ENCODE data around the gene C12orf54.
"Not testable (repeated sequence)": the region's sequence is repeated elsewhere in the genome, so short reads cannot be mapped to it uniquely, and the experiment has no call there.

The C12orf54 gene

DNA sequence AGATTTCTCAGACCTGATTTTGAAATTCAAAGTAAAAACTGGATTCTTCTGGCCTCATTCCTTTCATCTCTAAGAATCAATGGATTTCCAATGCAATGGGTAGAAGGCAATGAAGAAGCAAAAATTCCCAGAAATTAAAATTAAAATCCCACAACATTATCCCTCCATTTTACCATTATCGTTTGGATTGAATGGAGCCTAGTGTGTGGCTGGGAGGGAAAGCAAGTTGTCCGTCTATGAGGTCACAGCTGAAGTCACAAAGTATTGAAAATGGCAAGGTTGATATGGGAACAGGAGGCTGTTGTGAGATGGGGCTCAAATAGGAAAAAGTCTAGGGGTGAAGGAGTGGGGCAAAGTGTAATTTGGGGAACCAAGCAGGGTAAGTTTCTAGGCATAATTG lies at the start of gene C12orf54:
Gene C12orf54, plus strand, starts transcription at position 301 of the 400 bp plus-strand sequence. CDS start 799 bp downstream, outside the sequence.
- DNase-seq (ENCODE audit: low spot score): no peak

DNA sequence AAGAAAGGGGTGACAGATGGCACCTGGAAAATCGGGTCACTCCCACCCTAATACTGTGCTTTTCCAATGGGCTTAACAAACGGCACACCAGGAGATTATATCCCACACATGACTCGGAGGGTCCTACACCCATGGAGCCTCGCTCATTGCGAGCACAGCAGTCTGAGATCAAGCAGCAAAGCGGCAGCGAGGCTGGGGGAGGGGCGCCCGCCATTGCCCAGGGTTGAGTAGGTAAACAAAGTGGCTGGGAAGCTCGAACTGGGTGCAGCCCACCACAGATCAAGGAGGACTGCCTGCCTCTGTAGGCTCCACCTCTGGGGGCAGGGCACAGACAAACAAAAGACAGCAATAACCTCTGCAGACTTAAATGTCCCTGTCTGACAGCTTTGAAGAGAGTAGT lies 48.3 kb upstream of the C12orf54 start:
- not testable (repeated sequence) for DNase-seq (ENCODE audit: low spot score)

DNA sequence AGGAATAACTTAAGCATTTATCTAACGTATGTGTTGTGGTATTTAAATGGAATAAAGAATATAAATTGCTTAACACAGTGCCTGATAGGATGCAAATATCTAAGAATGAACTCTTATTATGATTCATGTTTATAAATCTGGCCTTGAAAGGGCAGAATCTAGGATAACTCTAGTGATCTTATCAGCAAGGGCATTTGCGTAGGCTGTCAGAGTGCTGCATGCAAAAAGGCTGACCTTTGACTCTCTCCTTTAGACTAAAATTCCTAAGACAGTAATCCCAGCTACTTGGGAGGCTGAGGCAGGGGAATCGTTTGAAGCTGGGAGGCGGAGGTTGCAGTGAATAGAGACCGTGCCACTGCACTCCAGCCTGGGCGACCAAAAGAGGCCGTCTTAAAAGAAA lies 41.2 kb upstream of the C12orf54 start:
- no peak for DNase-seq (ENCODE audit: low spot score)

DNA sequence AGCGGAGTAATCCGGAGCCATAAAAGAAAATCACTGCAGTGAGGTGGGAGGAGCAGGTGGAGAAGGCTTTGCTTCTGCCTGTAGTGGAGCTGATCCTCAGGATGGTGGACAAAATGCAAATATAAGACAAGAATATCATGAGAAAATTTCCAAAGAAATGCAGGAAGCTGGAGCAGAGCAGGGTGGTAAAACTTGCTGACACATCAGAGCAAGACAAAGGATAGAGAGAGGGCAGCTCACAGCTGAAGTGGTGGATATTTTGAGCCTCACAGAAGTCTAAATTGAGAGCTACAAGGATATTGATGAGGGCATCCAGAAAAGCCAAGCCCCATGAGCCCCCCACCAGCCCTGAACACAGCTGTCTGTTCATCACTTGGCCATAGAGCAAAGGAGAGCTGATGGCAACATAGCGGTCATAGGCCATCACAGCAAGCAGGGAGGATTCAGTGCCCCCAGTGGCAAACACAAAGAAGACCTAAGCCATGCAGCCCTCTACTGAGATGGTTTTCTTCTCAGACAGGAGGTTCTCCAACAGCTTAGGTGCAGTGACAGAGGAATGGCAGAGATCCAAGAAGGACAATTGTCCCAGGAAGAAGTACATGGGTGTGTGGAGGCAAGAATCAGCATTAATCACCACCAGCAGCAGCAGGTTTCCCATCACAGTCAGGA lies 40.0 kb upstream of the C12orf54 start:
- DNase-seq (ENCODE audit: low spot score): no peak

DNA sequence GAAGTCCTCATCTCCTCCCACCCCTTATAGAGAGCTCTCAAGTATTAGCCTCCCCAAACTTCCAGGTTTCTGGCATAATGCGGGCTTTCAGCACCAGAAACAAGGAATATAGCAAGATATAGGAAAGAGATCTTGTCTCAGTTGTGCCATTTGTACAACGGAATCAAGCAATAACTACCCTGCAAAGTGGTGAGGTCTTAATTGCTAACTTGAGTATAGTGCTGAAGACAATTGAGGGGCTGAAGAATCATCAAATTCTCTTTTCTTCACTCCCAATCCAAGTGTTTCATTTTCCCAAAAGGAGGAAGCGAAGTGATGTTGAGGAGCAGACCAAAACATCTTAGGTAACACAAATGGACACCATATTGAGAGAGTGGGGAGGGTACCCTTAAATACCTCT lies 36.8 kb upstream of the C12orf54 start:
- no peak for DNase-seq (ENCODE audit: low spot score)

DNA sequence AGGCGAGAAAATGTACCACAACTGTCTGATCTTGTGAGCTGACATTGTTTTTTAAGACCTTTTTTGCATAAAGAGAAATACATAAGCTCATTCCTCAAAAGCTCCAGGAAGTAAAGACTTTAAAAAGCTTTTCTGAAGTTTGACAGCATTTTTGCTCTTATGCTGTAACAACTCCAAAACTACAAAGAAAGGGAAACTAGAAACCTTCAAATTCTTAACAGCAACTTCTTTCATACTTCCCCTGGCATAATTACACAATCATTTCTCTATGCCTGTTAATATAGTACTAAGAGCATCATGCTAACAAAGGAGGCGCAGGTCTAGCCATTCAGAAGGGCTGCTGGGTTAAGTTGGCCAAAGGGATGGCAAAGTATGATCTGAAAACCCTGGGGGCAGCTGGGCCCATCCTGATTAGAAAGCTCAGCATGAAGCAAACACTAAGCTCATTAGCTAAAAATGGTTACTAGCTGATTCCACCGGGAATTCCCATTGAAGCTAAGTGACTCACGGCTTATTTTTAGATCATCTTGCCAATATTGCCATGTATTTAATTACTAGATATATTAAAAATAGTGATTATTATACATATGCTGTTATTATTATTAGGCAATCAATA lies 36.0 kb upstream of the C12orf54 start:
- DNase-seq (ENCODE audit: low spot score): no peak

DNA sequence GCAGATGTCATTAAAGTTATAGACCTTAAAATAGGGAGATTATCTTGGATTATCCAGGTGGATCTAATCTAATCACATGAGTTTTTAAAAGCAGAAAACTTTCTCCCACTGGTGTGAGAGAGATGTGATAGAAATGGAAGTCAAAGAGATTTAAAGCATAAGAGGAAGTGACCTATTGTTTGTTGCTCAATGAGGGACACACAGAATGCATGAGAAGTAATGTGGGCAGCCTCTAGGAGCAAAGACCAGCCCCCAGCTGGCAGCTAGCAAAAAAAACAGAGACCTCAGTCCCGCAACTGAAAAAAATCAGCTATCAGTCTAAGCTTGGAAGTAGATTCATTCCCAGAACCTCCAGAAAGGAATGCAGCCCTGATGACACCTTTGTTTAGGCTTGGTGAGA lies 34.5 kb upstream of the C12orf54 start:
- no peak for DNase-seq (ENCODE audit: low spot score)

DNA sequence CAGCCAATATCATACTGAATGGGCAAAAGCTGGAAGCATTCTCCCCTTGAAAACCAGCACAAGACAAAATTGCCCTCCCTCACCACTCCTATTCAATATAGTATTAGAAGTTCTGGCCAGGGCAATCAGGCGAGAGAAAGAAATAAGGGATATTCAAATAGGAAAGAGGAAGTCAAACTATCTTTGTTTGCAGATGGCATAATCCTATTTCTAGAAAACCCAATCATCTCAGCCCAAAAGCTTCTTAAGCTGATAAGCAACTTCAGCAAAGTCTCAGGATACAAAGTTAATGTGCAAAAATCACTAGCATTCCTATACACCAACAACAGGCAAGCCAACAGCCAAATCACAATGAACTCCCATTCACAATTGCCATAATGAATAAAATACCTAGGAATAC lies 30.9 kb upstream of the C12orf54 start:
- DNase-seq (ENCODE audit: low spot score): no peak

DNA sequence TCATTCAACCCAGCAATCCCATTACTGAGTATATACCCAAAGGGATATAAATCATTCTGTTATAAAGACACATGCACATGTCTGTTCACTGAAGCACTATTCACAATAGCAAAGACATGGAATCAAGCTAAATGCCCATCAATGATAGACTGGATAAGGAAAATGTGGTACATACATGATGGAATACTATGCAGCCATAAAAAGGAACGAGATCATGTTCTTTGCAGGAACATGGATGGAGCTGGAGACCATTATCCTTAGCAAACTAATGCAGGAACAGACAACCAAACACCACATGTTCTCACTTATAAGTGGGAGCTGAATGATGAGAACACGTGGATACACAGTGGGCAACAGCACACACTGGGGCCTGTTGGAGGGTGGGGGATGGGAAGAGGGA lies 29.3 kb upstream of the C12orf54 start:
- DNase-seq (ENCODE audit: low spot score): not testable (repeated sequence)

DNA sequence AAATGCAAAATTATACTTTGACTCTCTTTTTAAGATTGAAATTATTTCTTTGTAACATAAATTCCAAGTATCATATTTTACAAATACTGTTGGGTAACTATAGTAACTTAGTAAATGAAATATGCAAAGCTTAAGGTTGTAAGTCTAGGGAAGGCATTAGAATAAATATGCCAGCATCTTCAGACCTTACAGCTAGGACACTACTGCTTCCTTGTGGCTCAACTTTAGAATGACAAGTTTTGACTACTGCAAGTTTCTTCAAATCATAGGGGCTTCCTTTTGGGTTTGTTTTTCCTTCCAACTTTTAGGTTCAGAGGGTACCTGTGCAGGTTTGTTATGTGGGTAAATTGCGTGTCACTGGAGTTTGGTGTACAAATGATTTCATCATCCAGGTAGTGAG lies 27.6 kb upstream of the C12orf54 start:
- DNase-seq (ENCODE audit: low spot score): no peak

DNA sequence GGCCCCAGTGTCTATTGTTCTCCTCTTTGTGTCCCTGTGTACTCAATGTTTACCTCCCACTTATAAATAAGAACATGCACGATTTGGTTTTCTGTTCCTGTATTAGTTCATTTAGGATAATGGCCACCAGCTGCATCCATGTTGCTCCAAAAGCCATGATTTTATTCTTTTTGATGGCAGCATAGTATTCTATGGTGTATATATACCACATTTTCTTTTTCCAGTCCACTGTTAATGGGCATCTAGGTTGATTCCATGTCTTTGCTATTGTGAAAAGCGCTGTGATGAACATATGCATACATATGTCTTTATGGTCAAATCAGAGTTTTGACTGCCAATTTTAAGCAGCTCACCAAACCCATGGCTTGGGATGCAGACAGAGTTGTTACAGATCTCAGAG lies 27.2 kb upstream of the C12orf54 start:
- no peak for DNase-seq (ENCODE audit: low spot score)

DNA sequence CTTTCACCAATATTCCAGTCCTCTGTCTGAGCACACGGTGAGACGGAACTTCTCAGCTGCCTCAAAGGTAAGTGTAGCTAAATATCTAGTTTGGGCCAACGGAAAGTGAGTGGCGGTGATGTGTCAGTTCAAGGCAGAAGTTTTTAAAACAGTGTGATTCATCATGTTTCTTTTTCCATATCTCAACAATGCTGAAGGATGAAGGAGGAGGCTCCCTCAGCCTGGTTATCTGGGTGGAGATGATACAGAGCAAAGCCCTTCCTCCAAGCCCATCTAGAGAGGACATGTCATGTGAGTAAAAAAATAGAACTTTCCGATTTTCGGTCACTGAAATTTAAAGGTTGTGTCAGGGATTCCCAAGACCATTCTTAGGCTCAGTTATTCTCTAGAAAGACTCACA lies 23.0 kb upstream of the C12orf54 start:
- DNase-seq (ENCODE audit: low spot score): no peak

DNA sequence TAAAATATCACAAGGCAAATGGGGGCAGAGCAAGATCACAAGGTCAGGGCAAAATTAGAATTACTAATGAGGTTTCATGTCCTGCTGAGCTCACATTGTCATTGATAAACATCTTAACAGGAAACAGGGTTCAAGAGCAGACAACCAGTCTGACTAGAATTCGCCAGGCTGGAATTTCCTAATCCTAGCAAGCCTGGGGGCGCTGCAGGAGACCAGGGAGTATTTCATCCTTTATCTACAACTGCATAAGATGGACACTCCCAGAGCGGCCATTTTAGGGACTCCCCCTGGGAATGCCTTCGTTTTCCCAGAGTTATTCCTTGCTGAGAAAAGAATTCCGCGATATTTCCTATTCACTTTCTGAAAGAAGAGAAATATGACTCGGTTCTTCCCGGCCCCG lies 13.3 kb upstream of the C12orf54 start:
- DNase-seq (ENCODE audit: low spot score): not testable (repeated sequence)

DNA sequence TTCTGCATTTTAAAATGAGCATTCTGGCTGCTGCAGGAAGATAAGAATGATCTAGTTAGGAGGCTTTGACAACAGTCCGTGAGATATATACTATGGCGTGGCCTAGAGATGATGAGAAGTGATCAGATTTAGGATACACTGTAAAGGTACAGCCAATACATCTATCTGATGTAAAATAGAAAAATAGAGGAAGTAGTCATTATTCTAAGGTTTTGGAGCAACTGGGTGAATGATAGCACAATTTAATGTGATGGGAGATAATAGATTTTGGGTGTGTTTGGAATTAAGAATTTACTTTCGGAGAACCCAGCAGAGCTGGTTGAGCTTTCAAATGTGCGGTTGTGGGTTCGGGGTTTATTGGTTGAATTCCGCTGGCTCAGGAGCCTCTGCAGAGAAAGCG lies 10.0 kb upstream of the C12orf54 start, which contains the start of gene ANP32D:
Gene ANP32D, plus strand, starts transcription at position 301 of the 400 bp plus-strand sequence. CDS start 106 bp downstream, outside the sequence.
- DNase-seq (ENCODE audit: low spot score): no peak

DNA sequence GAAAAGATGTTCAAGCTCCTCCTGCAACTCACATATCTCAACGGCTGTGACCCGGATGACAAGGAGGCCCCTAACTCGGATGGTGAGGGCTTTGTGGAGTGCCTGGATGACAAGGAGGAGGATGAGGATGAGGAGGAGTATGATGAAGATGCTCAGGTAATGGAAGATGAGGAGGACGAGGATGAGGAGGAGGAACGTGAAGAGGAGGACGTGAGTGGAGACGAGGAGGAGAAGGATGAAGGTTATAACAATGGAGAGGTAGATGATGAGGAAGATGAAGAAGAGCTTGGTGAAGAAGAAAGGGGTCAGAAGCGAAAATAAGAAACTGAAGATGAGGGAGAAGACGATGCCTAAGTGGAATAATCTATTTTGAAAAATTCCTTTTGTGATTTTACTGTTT lies 9.2 kb upstream of the C12orf54 start:
- no peak for DNase-seq (ENCODE audit: low spot score)

DNA sequence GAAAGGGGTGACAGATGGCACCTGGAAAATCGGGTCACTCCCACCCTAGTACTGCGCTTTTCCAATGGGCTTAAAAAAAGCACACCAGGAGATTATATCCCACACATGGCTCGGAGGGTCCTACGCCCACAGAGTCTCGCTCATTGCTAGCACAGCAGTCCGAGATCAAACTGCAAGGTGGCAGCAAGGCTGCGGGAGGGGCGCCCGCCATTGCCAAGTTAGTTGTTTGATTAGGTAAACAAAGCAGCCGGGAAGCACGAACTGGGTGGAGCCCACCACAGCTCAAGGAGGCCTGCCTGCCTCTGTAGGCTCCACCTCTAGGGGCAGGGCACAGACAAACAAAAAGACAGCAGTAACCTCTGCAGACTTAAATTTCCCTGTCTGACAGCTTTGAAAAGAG lies 7.8 kb upstream of the C12orf54 start:
- not testable (repeated sequence) for DNase-seq (ENCODE audit: low spot score)

DNA sequence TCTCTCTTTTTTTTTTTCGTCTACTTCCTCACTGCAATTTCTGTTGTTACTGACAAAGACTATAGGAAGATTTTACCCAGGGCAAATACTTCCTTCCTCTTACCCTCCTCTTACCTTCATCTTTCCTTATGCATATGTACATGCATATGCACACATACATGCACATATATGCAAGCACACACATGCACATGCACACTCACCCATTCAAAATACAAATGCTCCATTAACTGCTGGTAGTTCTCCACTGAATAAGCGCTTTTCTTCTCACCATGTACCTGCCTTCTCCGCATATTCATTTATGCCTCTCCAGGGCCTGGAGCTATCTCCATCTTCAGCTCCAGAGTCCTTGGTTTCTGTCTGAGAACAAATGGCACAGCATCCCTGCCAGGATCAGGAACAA lies 632 bp downstream of the C12orf54 start:
- no peak for DNase-seq (ENCODE audit: low spot score)

DNA sequence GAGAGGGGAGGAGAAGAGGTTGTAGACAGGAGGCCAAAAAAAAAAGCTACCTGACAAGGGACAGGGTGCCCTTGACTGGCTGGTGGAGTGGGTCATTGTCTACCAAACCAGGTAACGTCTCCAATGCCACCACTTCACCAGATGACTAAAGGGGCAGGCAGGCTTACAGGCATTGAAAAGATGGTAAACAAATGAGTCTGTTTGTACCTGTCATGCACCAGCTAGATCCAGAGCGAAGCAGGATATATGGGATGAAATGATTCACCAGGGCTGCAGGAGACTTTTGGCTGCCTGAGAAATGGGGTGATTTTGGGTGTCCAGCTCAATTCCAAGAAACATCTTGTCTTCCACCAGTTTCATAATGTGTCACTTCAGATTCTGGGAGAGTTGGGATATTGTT lies 4.0 kb downstream of the C12orf54 start:
- no peak for DNase-seq (ENCODE audit: low spot score)

DNA sequence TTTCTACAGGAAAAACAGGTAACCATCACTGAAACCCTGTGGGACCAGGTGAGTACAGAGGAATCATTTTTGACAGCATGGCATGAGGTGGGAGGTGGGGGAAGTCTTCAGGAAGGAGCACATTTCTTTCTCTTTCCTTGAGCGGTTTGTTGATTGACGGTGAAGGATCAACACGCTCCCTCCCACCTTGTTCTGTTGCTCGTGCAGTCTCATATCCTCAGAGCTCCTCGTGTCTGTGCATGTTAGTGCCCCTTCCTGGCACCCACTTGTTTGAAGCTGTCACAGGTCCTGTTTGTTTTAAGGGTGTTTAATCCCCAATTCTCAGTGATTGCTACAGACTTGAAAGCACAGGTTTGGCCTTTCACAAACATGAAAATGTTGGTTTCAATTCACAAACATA lies 4.4 kb downstream of the C12orf54 start:
- no peak for DNase-seq (ENCODE audit: low spot score)

DNA sequence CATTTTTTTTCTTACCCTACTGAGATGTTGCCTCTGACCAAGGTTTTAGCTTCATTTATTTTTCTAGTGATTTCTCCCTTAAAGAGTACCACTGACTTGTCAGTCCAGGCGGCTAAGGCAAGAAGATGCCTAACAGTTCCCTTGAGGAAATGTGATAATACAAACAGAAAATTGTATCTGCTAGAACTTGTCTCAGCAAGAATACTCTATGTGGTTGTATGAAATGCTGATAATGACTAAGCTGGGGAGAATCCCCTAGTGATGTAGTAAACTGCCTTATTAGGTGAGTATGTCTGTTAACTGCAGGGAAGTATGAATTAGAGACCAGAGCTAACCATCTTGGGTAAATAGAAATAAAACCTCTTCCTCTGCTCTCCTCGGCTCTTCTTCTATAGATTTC lies 6.7 kb downstream of the C12orf54 start:
- DNase-seq (ENCODE audit: low spot score): no peak

DNA sequence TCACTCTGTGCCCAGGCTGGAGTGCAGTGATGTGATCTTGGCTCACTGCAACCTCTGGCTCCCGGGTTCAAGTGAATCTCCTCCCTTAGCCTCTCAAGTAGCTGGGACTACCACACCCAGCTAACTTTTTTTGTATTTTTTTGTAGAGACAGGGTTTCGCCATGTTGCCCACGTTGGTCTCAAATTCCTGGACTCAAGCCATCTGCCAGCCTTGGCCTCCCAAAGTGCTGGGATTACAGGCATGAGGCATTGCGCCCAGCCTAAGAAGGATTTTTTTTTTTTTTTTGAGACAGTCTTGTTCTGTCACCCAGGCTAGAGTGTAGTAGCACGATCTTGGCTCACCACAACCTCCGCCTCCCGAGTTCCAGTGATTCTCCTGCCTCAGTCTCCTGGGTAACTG lies 7.2 kb downstream of the C12orf54 start:
- DNase-seq (ENCODE audit: low spot score): not testable (repeated sequence)

DNA sequence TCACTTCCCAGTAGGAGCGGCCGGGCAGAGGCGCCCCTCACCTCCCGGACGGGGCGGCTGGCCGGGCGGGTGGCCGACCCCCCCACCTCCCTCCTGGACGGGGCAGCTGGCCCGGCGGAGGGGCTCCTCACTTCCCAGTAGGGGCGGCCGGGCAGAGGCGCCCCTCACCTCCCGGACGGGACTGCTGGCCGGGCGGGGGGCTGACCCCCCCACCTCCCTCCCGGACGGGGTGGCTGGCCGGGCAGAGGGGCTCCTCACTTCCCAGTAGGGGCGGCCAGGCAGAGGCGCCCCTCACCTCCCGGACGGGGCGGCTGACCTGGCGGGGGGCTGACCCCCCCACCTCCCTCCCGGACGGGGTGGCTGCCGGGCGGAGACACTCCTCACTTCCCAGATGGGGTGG lies 18.0 kb downstream of the C12orf54 start:
- DNase-seq (ENCODE audit: low spot score): not testable (repeated sequence)

DNA sequence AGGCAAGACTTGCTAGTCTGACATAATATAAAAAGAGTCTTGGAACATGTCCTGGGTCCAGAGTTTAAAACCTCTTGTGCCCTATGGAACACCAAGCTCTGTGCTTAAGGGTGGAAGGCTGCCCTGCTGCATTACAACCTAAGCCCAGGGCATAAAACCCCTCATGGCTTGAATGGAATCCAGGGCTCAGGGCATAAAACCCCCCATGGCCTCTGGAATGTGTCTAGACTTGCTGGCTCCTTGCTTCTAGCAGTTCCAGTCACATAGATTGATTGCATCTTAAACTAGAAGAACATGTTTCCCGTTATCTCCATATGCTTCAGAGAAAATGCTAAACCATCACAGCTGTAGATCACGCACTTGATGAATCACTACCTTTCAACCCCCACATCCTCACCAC lies 24.5 kb downstream of the C12orf54 start:
- not testable (repeated sequence) for DNase-seq (ENCODE audit: low spot score)

DNA sequence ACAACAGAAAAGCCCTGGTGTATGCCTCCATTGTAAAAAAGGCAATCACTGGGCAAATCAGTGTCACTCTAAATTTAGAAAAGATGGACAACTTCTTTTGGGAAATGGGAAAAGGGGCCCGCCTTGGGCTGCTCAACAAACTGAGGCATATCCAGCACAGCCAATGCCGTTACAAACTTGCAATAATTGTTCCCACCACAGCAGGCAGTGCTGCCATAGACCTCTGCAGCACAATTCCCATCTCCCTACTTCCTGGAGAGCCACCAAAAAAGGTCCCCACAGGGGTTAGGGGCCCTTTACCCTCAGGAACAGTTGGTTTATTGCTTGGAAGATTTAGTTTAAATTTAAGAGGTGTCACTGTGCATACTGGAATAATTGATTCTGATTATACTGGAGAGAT lies 26.7 kb downstream of the C12orf54 start:
- DNase-seq (ENCODE audit: low spot score): no peak

Data from hepatic stellate cell (primary cell).